DND-41 (cell line): ENCODE measurements around the gene ARL4C.
A peak's percentile ranks its signal among the peaks of the same experiment; 100 is the strongest.

Experiments
- ATAC-seq: fragments of 200-7000 bp; cut with Tn5 transposase; 3 replicates; pipeline ENCODE4 v1.9.1; 2021; ENCODE audit warnings: low read depth; ENCODE audit not compliant: insufficient read depth
- DNase-seq: peaks from one replicate; pipeline ENCODE4 v3.0.0-alpha.2; 2020
- H2AFZ ChIP-seq: 2 replicates; pipeline ENCODE4 v1.6.0; 2012; ENCODE audit warnings: low read depth, low read length
- H3K27ac ChIP-seq: 2 replicates; pipeline ENCODE4 v1.5.1; 2012; ENCODE audit warnings: low read length, inconsistent platforms
- H3K27me3 ChIP-seq: fragments of 200-600 bp; sonication (generic); 2 replicates; pipeline ENCODE4 v1.6.0; 2012; ENCODE audit warnings: low read length, mild to moderate bottlenecking, inconsistent platforms; ENCODE audit not compliant: insufficient read depth, poor library complexity
- H3K36me3 ChIP-seq: 2 replicates; pipeline ENCODE4 v1.5.1; 2012; ENCODE audit warnings: low read length, inconsistent platforms; ENCODE audit not compliant: insufficient read depth
- H3K4me1 ChIP-seq: 2 replicates; pipeline ENCODE4 v1.5.1; 2012; ENCODE audit warnings: mild to moderate bottlenecking, low read length; ENCODE audit not compliant: insufficient read depth
- H3K4me2 ChIP-seq: 2 replicates; pipeline ENCODE4 v1.6.0; 2012; ENCODE audit warnings: mild to moderate bottlenecking, moderate library complexity, low read length, inconsistent platforms; ENCODE audit not compliant: insufficient read depth
- H3K4me3 ChIP-seq, 2 experiments: fragments of 200-600 bp in 1 of 2; shearing (Covaris generic) in 1 of 2; 2 replicates each; pipeline ENCODE4 v1.5.1; 2012 to 2016; ENCODE audit warnings: inconsistent platforms in 2 of 2, low read length in 2 of 2, mild to moderate bottlenecking in 2 of 2, low read depth in 1 of 2, moderate library complexity in 1 of 2
- H3K79me2 ChIP-seq: 2 replicates; pipeline ENCODE4 v1.6.0; 2012; ENCODE audit warnings: low read length, inconsistent platforms; ENCODE audit not compliant: insufficient read depth
- H3K9ac ChIP-seq: 2 replicates; pipeline ENCODE4 v1.6.0; 2012; ENCODE audit warnings: low read depth, mild to moderate bottlenecking, inconsistent platforms, low read length, moderate library complexity
- H3K9me3 ChIP-seq: 2 replicates; pipeline ENCODE4 v1.5.1; 2012; ENCODE audit warnings: low read length, moderate library complexity, mild to moderate bottlenecking, inconsistent platforms; ENCODE audit not compliant: insufficient read depth, severe bottlenecking
- H4K20me1 ChIP-seq: 2 replicates; pipeline ENCODE4 v1.6.0; 2012; ENCODE audit warnings: low read length; ENCODE audit not compliant: insufficient read depth
- EZH2 ChIP-seq: IDR thresholded peaks from 3 replicates; pipeline ENCODE4 v1.6.1; 2012; ENCODE audit warnings: borderline replicate concordance, low read depth, mild to moderate bottlenecking, moderate library complexity, low read length, inconsistent platforms; ENCODE audit not compliant: severe bottlenecking
- TF ChIP-seq, protein P1 (sequence below): IDR thresholded peaks from 2 replicates; pipeline ENCODE4 v1.5.1; 2012; ENCODE audit warnings: borderline replicate concordance, low read length, moderate library complexity, mild to moderate bottlenecking; ENCODE audit not compliant: poor library complexity, severe bottlenecking; ENCODE audit errors: extremely low read depth

Gene ARL4C

DNA sequence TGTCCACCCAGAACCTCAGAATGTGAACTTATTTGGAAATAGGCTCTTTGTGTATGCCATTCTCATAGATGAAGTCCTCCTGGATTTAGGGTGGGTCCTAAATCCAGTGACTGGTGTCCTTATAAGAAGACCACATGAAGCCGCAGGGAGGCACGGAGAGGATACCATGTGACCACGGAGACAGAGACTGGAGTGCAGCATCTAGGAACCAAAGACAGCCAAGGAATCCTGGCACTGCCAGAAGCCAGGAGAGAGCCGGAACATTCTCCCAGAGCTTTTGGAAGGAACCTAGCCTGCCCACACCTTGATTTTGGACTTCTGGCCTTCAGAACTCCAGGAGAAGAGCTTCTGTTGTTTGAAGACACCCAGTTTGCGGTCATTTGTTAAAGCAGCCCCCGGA is 49.7 kb downstream of the ARL4C start:
- no peak for TF ChIP-seq EZH2
- TF ChIP-seq, protein P1, sequence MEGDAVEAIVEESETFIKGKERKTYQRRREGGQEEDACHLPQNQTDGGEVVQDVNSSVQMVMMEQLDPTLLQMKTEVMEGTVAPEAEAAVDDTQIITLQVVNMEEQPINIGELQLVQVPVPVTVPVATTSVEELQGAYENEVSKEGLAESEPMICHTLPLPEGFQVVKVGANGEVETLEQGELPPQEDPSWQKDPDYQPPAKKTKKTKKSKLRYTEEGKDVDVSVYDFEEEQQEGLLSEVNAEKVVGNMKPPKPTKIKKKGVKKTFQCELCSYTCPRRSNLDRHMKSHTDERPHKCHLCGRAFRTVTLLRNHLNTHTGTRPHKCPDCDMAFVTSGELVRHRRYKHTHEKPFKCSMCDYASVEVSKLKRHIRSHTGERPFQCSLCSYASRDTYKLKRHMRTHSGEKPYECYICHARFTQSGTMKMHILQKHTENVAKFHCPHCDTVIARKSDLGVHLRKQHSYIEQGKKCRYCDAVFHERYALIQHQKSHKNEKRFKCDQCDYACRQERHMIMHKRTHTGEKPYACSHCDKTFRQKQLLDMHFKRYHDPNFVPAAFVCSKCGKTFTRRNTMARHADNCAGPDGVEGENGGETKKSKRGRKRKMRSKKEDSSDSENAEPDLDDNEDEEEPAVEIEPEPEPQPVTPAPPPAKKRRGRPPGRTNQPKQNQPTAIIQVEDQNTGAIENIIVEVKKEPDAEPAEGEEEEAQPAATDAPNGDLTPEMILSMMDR = no peak
- H3K79me2 ChIP-seq = 0 out of 2 replicates have a peak, but pooled peaks cover 4% of the 10 kb centered on the region
- ATAC-seq (no peak), DNase-seq (no peak)
- H3K4me3 ChIP-seq = no peak overlapping the region
- H3K4me2 ChIP-seq = 0 out of 2 replicates have a peak overlapping the region, but pooled peaks have one; percentile 53
- H4K20me1 ChIP-seq = no peaks in the 10 kb centered on the region
- H3K27ac ChIP-seq = peak overlapping the region; percentile 93
- H3K9ac ChIP-seq = peak overlapping the region; percentile 56
- peaks cover 74% of the 10 kb centered on the region for H3K4me1 ChIP-seq
- H3K27me3 ChIP-seq = no peaks in the 10 kb centered on the region
- no peaks in the 10 kb centered on the region for H3K36me3 ChIP-seq
- no peak overlapping the region for H2AFZ ChIP-seq
- no peaks in the 10 kb centered on the region for H3K9me3 ChIP-seq

GRCh38 chr2:234446404-234447076 is 50.3 kb downstream of the ARL4C start:
- DNase-seq (peak; percentile 90), ATAC-seq (peak; percentile 93)
- Histone ChIP-seq H3K27me3 (no peaks in the 10 kb centered on the region), H3K9me3 (no peaks in the 10 kb centered on the region), H3K4me2 (peak overlapping the region; percentile 53), H4K20me1 (no peaks in the 10 kb centered on the region), H3K36me3 (no peaks in the 10 kb centered on the region), H3K4me1 (peaks cover 67% of the 10 kb centered on the region), H3K79me2 (0 out of 2 replicates have a peak, but pooled peaks cover under 1% of the 10 kb centered on the region), H2AFZ (peak overlapping the region; percentile 23), H3K4me3 (peak overlapping the region in 1 of 2 experiments; percentile 35; a peak in 1 of 4 replicates), H3K9ac (peak overlapping the region; percentile 56), H3K27ac (peak overlapping the region; percentile 93)
- TF ChIP-seq, protein P1 = no peak
- TF ChIP-seq EZH2 = no peak

- peak overlapping the region; percentile 46 for H3K4me2 ChIP-seq
- no peaks in the 10 kb centered on the region for H3K27me3 ChIP-seq
- H3K27ac ChIP-seq = peak overlapping the region; percentile 93
- no peak overlapping the region for H3K4me3 ChIP-seq
- no peaks in the 10 kb centered on the region for H3K9me3 ChIP-seq
- no peak for TF ChIP-seq EZH2
- TF ChIP-seq, protein P1 = no peak
- no peaks in the 10 kb centered on the region for H4K20me1 ChIP-seq
- H3K79me2 ChIP-seq = no peaks in the 10 kb centered on the region
- H3K9ac ChIP-seq = peak overlapping the region; percentile 42
- no peaks in the 10 kb centered on the region for H3K36me3 ChIP-seq
- peak overlapping the region; percentile 69 for H2AFZ ChIP-seq
- DNase-seq (peak; percentile 69), ATAC-seq (peak; percentile 18; the same call in 1 of the 3 replicates)
- H3K4me1 ChIP-seq = peaks cover 58% of the 10 kb centered on the region
Observed at GRCh38 chr2:234444893-234445292, 52.0 kb downstream of the ARL4C start.
